ENCODE results near the gene TTC31.

TTC31 gene

DNA sequence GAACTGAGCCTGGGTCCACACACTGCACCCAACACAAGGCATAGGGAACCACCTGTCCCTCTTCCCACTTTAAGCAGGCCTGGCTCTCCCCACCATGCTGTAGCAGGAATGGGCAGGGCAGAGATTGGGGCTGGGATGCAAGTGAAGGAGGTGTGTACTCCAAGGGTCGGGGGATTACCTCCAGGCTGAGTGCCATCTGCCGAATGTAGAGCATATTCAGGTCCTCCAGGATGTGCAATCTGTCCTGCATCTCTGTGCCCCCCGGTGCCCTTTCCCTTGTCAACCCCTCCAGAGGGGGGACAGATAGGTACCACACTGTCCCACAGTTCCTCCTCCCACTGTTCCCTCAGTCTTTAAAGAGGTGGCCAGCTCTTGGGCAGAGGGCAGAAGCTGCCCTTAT lies 43.5 kb upstream of the TTC31 start:
- Histone ChIP-seq H3K4me3 (ENCODE audit: severe bottlenecking) (peak overlapping the region; percentile 42), H3K27ac (ENCODE audit: poor library complexity, severe bottlenecking) (peak overlapping the region; percentile 84), H3K4me1 (ENCODE audit: insufficient read depth, poor library complexity, severe bottlenecking) (peaks cover 14% of the 10 kb centered on the region), H3K9me3 (ENCODE audit: severe bottlenecking) (no peaks in the 10 kb centered on the region), H3K36me3 (ENCODE audit: low read depth) (peaks cover 32% of the 10 kb centered on the region), H3K27me3 (ENCODE audit: insufficient read depth, poor library complexity, severe bottlenecking) (no peaks in the 10 kb centered on the region)
- TF ChIP-seq, protein P1, sequence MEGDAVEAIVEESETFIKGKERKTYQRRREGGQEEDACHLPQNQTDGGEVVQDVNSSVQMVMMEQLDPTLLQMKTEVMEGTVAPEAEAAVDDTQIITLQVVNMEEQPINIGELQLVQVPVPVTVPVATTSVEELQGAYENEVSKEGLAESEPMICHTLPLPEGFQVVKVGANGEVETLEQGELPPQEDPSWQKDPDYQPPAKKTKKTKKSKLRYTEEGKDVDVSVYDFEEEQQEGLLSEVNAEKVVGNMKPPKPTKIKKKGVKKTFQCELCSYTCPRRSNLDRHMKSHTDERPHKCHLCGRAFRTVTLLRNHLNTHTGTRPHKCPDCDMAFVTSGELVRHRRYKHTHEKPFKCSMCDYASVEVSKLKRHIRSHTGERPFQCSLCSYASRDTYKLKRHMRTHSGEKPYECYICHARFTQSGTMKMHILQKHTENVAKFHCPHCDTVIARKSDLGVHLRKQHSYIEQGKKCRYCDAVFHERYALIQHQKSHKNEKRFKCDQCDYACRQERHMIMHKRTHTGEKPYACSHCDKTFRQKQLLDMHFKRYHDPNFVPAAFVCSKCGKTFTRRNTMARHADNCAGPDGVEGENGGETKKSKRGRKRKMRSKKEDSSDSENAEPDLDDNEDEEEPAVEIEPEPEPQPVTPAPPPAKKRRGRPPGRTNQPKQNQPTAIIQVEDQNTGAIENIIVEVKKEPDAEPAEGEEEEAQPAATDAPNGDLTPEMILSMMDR (IDR thresholded peaks at IDR 0.05; ENCODE audit: poor library complexity, severe bottlenecking) = no peak
- DNase-seq (ENCODE audit: low spot score) (no peak), ATAC-seq (ENCODE audit: low read depth) (no peak)

DNA sequence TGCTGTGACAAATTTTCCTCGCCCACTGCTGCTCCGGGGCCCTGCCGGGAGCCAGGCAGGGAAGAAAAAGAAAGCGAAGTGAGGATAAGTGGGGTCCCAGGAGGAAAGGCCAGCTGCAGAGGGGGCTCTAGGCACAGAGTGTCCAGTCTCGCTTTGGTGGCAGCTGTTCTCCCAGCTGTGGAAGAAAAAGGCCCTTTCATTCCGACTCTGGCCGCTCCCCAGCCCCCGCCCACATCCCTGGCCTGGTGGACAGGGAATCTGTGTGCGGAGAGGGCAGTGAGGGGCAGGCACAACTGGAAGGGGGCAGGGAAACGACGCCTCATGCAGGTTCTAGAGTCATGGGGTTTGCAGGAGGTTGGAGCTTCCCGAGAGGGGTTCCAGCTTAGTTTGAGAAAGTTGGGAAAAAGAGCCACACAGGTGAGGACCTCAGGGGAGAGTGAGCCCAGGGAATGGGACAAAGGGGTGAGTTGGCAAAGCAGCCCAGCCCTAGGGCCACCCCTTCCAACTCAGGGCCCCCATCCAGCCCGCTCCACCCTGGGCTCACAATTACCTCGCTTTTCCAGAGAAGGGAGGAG lies 43.0 kb upstream of the TTC31 start:
- TF ChIP-seq, protein P1 (IDR thresholded peaks at IDR 0.05; ENCODE audit: poor library complexity, severe bottlenecking) = no peak
- peak overlapping the region; percentile 84 for H3K27ac ChIP-seq (ENCODE audit: poor library complexity, severe bottlenecking)
- ATAC-seq (ENCODE audit: low read depth) (peak; percentile 9; the same call in 1 of the 3 replicates), DNase-seq (ENCODE audit: low spot score) (no peak)
- H3K9me3 ChIP-seq (ENCODE audit: severe bottlenecking) = no peaks in the 10 kb centered on the region
- peak overlapping the region; percentile 42 for H3K4me3 ChIP-seq (ENCODE audit: severe bottlenecking)
- peaks cover 27% of the 10 kb centered on the region for H3K36me3 ChIP-seq (ENCODE audit: low read depth)
- peaks cover 14% of the 10 kb centered on the region for H3K4me1 ChIP-seq (ENCODE audit: insufficient read depth, poor library complexity, severe bottlenecking)
- no peaks in the 10 kb centered on the region for H3K27me3 ChIP-seq (ENCODE audit: insufficient read depth, poor library complexity, severe bottlenecking)

DNA sequence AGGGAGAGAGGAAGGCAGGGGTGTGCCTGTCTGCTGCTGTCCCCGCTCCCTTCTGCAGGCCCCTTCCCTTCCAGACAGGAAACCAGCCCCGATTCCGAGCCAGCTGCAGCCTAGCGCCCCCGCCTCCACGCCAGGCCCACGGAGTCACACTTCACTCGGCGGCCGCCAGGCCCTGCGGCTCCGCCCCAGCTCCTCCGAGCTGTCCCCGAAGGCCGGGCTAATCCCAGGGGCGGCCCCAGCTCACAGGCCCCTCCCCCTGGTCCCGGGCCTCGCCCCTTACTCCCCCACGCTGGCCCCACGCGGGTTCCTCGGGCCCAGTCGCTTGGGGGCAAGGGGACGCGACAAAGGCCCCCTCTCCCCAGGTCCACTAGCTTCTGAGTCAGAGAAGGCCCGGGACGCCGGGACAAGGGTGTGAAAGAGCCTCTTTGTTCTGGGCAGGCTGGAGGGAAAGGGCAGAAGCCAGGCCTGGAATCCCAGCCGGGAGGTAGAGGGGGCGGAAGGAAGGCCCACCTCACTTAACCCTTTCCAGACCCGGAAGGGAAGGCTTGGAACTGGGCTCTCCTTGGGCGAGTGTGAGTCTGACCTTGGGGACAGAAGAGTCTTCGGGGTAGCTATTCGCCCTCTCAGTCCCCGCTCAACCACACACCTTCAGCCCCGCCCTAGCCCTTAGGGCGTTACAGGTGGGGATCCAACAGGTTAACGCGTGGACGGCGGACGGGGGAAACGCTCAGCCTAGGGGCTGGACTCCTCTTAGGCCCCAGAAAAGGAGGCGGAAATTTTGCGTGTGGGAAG lies 42.3 kb upstream of the TTC31 start:
- no peaks in the 10 kb centered on the region for H3K27me3 ChIP-seq (ENCODE audit: insufficient read depth, poor library complexity, severe bottlenecking)
- peak overlapping the region; percentile 84 for H3K27ac ChIP-seq (ENCODE audit: poor library complexity, severe bottlenecking)
- peak overlapping the region; percentile 42 for H3K4me3 ChIP-seq (ENCODE audit: severe bottlenecking)
- no peaks in the 10 kb centered on the region for H3K9me3 ChIP-seq (ENCODE audit: severe bottlenecking)
- DNase-seq (ENCODE audit: low spot score) (no peak), ATAC-seq (ENCODE audit: low read depth) (peak; percentile 80)
- H3K4me1 ChIP-seq (ENCODE audit: insufficient read depth, poor library complexity, severe bottlenecking) = peaks cover 14% of the 10 kb centered on the region
- TF ChIP-seq, protein P1 (IDR thresholded peaks at IDR 0.05; ENCODE audit: poor library complexity, severe bottlenecking) = peak; percentile 16
- peaks cover 20% of the 10 kb centered on the region for H3K36me3 ChIP-seq (ENCODE audit: low read depth)

DNA sequence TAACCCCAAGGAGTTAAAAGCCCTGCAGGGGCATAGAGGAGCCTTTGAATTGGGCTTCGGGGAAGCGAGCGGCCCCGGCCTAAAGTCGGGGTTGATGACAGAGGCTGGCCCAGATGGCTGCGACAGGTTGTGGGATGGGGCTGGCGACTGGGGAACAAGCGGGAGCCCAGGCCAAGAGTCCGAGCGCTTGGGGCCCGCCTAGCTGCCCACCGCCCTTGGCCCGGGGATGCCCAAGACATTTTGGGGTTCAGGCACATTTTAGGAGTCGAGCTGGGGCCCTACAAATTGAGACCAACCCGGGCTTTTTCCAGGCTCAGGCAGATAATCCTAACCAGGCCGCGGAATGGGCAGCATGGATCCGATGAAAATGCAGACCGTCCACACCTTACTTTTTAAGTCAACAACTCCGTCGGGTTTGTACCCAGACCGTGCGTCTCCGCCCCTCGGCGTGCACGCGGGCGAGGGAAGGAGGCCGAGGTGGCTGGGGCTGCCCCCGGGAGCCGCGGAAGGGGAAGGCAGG lies 41.7 kb upstream of the TTC31 start:
- H3K4me3 ChIP-seq (ENCODE audit: severe bottlenecking) = peak overlapping the region; percentile 42
- TF ChIP-seq, protein P1 (IDR thresholded peaks at IDR 0.05; ENCODE audit: poor library complexity, severe bottlenecking) = no peak
- DNase-seq (ENCODE audit: low spot score) (no peak), ATAC-seq (ENCODE audit: low read depth) (no peak; the same call in none of the 3 replicates)
- H3K27ac ChIP-seq (ENCODE audit: poor library complexity, severe bottlenecking) = peak overlapping the region; percentile 84
- H3K27me3 ChIP-seq (ENCODE audit: insufficient read depth, poor library complexity, severe bottlenecking) = no peaks in the 10 kb centered on the region
- H3K9me3 ChIP-seq (ENCODE audit: severe bottlenecking) = no peaks in the 10 kb centered on the region
- H3K36me3 ChIP-seq (ENCODE audit: low read depth) = peaks cover 16% of the 10 kb centered on the region
- peaks cover 14% of the 10 kb centered on the region for H3K4me1 ChIP-seq (ENCODE audit: insufficient read depth, poor library complexity, severe bottlenecking)
